GM10266 (cell line): ENCODE data around the gene ELF3.
"Not testable (repeated sequence)": the region's sequence is repeated elsewhere in the genome, so short reads cannot be mapped to it uniquely, and the experiment has no call there.

Experiments
- DNase-seq: peaks from one replicate; pipeline ENCODE4 v3.0.0; 2012; ENCODE audit errors: extremely low spot score
- CTCF ChIP-seq: IDR thresholded peaks from 2 replicates; pipeline ENCODE4 v1.5.1; 2012; ENCODE audit warnings: mild to moderate bottlenecking, low read depth; ENCODE audit not compliant: control insufficient read depth, insufficient read depth; ENCODE audit errors: missing control alignments

Gene ELF3

GRCh38 chr1:202049129-202049528 is 38.7 kb downstream of the ELF3 start:
- DNase-seq: no peak
- TF ChIP-seq CTCF: no peak

- no peak for TF ChIP-seq CTCF
- DNase-seq: no peak
Measured at GRCh38 chr1:202054094-202054493, 43.7 kb downstream of the ELF3 start.

- DNase-seq: not testable (repeated sequence)
Measured at GRCh38 chr1:202054673-202055072, 44.3 kb downstream of the ELF3 start.

GRCh38 chr1:202056644-202057334 is 46.4 kb downstream of the ELF3 start:
- no peak for DNase-seq
- TF ChIP-seq CTCF: no peak

- DNase-seq: not testable (repeated sequence)
Measured at GRCh38 chr1:202057335-202057704, 46.9 kb downstream of the ELF3 start.

- no peak for TF ChIP-seq CTCF
- DNase-seq: no peak
Measured at GRCh38 chr1:202058001-202058908, 47.9 kb downstream of the ELF3 start.

GRCh38 chr1:202061055-202061454 is 50.7 kb downstream of the ELF3 start:
- TF ChIP-seq CTCF: no peak
- no peak for DNase-seq

- not testable (repeated sequence) for DNase-seq
Measured at GRCh38 chr1:202061787-202062186, 51.4 kb downstream of the ELF3 start.

- DNase-seq: not testable (repeated sequence)
Measured at GRCh38 chr1:202062636-202063035, 52.2 kb downstream of the ELF3 start.
